ENCODE results near the gene UBE3C. TPM values are rescaled to one million over a fixed set of nuclear protein-coding genes. Genes with fewer than 3 reads are reported as not detected.
A peak's percentile ranks its signal among the peaks of the same experiment; 100 is the strongest.

Gene UBE3C
- total and polyA plus RNA-seq, 2 of the 13 experiments (the other 11 are each of a cell fraction or from before 2014, with no cell fraction given), result 27.0 to 48.2 TPM

GRCh38 chr7:157278167-157278790 lies 139.6 kb downstream of the UBE3C start (continued):
- TF ChIP-seq ZNF740 (CRISPR knock-in tag; IDR thresholded peaks at IDR 0.05), result no peak
- no peak for TF ChIP-seq FOSL2 (CRISPR knock-in tag; IDR thresholded peaks at IDR 0.05)
- peak; percentile 24; the same call in 1 of the 2 replicates for TF ChIP-seq ZNF350 (CRISPR knock-in tag; IDR thresholded peaks at IDR 0.05; ENCODE audit: borderline replicate concordance, low read depth)
- no peak for TF ChIP-seq ZNF276 (CRISPR knock-in tag; IDR thresholded peaks at IDR 0.05; ENCODE audit: low read depth)
- peak; percentile 25; the same call in 1 of the 2 replicates for TF ChIP-seq MYC (CRISPR knock-in tag; IDR thresholded peaks at IDR 0.05; ENCODE audit: borderline replicate concordance)
- 0 out of 2 replicates have a peak, but pooled peaks have one; percentile 36 for TF ChIP-seq ZNF225 (CRISPR knock-in tag; IDR thresholded peaks at IDR 0.05)
- TF ChIP-seq ZNF770 (CRISPR knock-in tag; IDR thresholded peaks at IDR 0.05), result peak; percentile 90
- 0 out of 2 replicates have a peak, but pooled peaks have one; percentile 20 for TF ChIP-seq ESRRA (CRISPR knock-in tag; IDR thresholded peaks at IDR 0.05; ENCODE audit: low read depth)
- TF ChIP-seq SRSF1 (optimal IDR thresholded peaks at IDR 0.05; ENCODE audit: low read depth, low read length), result no peak
- no peak for TF ChIP-seq SRSF4 (IDR thresholded peaks at IDR 0.05; ENCODE audit: low read depth, low read length, poor library complexity, severe bottlenecking)
- 0 out of 2 replicates have a peak, but pooled peaks have one; percentile 4 for TF ChIP-seq PHF21A (CRISPR knock-in tag; IDR thresholded peaks at IDR 0.05)
- no peak for TF ChIP-seq HMGA1 (CRISPR knock-in tag; conservative IDR thresholded peaks at IDR 0.05)
- 0 out of 2 replicates have a peak, but pooled peaks have one; percentile 49 for TF ChIP-seq IRF9 (CRISPR knock-in tag; IDR thresholded peaks at IDR 0.05; ENCODE audit: borderline replicate concordance)
- TF ChIP-seq ZNF296 (CRISPR knock-in tag; conservative IDR thresholded peaks at IDR 0.05), result no peak

Measured in HepG2 (cell line).